Measurements from ENCODE around the gene SOCS7.
A peak's percentile ranks its signal among the peaks of the same experiment; 100 is the strongest.

SOCS7 gene

DNA sequence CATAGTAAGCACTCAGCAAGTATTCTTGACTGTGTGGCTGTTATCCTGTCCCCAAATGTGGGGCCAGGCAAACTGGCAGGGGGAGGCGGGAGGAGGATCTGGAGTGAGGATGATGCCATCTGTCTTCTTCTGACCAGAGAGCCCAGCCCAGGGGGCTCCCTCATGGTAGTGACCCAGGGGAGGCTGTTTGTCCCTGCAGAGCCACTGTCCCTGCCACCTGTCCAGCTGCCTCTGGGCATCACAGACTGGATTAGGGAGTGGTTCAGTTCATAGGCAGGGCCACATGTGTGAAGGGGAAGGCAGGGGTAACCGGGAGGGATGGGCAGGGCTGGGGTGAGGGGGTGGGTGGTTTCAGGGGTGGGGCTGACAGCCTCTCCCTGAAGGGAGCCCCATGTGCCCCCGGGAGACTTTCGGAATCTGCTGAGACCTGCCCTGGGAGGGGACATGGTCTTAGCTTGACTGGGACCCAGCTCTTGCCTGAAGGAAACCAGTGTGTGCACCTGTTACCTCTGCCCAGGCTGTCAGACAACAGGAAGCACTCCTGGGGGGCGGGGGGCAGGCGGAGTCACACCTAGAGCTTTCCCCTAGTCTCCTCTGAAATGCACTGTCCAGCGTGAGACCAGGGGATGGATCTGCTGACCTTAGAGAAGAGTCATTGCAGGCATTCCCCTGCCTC lies 91.8 kb downstream of the SOCS7 start:
- Histone ChIP-seq H3K4ac (ENCODE audit: low read length) (no peak overlapping the region), H2AFZ (ENCODE audit: low read length) (no peak overlapping the region), H2BK15ac (ENCODE audit: low read length) (no peak overlapping the region), H4K8ac (ENCODE audit: low read depth, low read length) (no peak overlapping the region), H3K14ac (ENCODE audit: low read length) (peak overlapping the region; percentile 26), H3K4me2 (ENCODE audit: insufficient read depth, low read length, poor library complexity, severe bottlenecking) (no peak overlapping the region), H2BK12ac (ENCODE audit: low read length) (no peak overlapping the region), H3K4me1 (ENCODE audit: control insufficient read depth in 2 of 2, insufficient read depth in 1 of 2, low read depth in 1 of 2, low read length in 2 of 2) (peaks cover 4 to 9% of the 10 kb centered on the region in 2 donors), H2AK5ac (ENCODE audit: low read depth, low read length) (peak overlapping the region; percentile 91), H3K23ac (ENCODE audit: low read depth, low read length, poor library complexity) (no peak overlapping the region), H3K4me3 (ENCODE audit: low read length in 2 of 2) (no peak overlapping the region), H3K36me3 (replicated peaks in 1 of 2; ENCODE audit: control insufficient read depth in 2 of 2, insufficient read depth in 2 of 2, low read length in 2 of 2) (no peaks in the 10 kb centered on the region), H3K79me1 (ENCODE audit: low read depth, low read length) (no peaks in the 10 kb centered on the region), H3K9me3 (replicated peaks in 1 of 2; ENCODE audit: control insufficient read depth in 2 of 2, insufficient read depth in 1 of 2, low read depth in 1 of 2, low read length in 2 of 2) (no peaks in the 10 kb centered on the region), H3K27ac (replicated peaks; ENCODE audit: low read length) (no peak overlapping the region), H3K18ac (ENCODE audit: low read length) (peak overlapping the region; percentile 11), H4K91ac (ENCODE audit: low read depth, low read length, poor library complexity) (no peak overlapping the region), H3K9ac (ENCODE audit: low read depth, low read length, poor library complexity) (no peak overlapping the region), H2BK120ac (ENCODE audit: low read depth, low read length) (no peak overlapping the region), H2BK5ac (ENCODE audit: low read length) (no peak overlapping the region), H3K27me3 (ENCODE audit: control insufficient read depth in 3 of 3, insufficient read depth in 3 of 3, low read depth in 1 of 3, low read length in 3 of 3) (no peaks in the 10 kb centered on the region)
- WGBS, 2 donors (ENCODE audit: extremely low coverage in 2 of 2, insufficient read length in 2 of 2, insufficient replicate concordance in 1 of 2), result no CpG with 5 or more reads among the region's 7 CpGs
- DNase-seq (ENCODE audit: low spot score), result no peak

DNA sequence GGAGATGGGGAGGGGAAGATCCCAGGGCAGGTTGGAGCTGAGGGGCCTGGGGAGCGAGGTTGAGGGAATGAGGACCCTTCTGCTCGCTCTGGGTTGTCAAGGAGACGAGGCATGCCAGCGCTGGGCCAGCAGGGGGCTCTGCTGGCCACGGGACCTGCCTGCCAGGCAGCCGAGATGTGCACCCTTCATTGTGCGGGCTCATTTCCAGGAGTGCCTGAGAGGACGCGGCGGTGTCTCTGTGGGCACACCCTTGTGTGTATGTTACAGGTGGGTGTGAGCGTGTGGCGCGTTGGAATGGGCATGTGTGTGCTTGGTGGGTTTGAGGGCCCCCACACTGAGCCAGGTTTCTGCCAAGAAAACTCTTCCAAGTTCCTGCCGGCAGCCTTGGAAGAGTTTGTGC lies 92.5 kb downstream of the SOCS7 start:
- H3K27ac ChIP-seq (replicated peaks; ENCODE audit: low read length), result no peak overlapping the region
- H3K4ac ChIP-seq (ENCODE audit: low read length), result no peak overlapping the region
- H3K23ac ChIP-seq (ENCODE audit: low read depth, low read length, poor library complexity), result no peak overlapping the region
- no peak overlapping the region for H2BK15ac ChIP-seq (ENCODE audit: low read length)
- H3K18ac ChIP-seq (ENCODE audit: low read length), result peak overlapping the region; percentile 73
- H3K9ac ChIP-seq (ENCODE audit: low read depth, low read length, poor library complexity), result no peak overlapping the region
- H2AFZ ChIP-seq (ENCODE audit: low read length), result peak overlapping the region; percentile 45
- no peak overlapping the region for H2BK120ac ChIP-seq (ENCODE audit: low read depth, low read length)
- no peak overlapping the region for H3K4me3 ChIP-seq (ENCODE audit: low read length in 2 of 2)
- no peak overlapping the region for H4K91ac ChIP-seq (ENCODE audit: low read depth, low read length, poor library complexity)
- H3K4me1 ChIP-seq (ENCODE audit: control insufficient read depth in 2 of 2, insufficient read depth in 1 of 2, low read depth in 1 of 2, low read length in 2 of 2), result peaks cover 4 to 11% of the 10 kb centered on the region in 2 donors
- no peak overlapping the region for H2BK5ac ChIP-seq (ENCODE audit: low read length)
- peak overlapping the region; percentile 70 for H2AK5ac ChIP-seq (ENCODE audit: low read depth, low read length)
- no peak overlapping the region for H3K14ac ChIP-seq (ENCODE audit: low read length)
- WGBS, 2 donors (ENCODE audit: extremely low coverage in 2 of 2, insufficient read length in 2 of 2, insufficient replicate concordance in 1 of 2), result no CpG with 5 or more reads among the region's 14 CpGs
- H3K9me3 ChIP-seq (replicated peaks in 1 of 2; ENCODE audit: control insufficient read depth in 2 of 2, insufficient read depth in 1 of 2, low read depth in 1 of 2, low read length in 2 of 2), result no peaks in the 10 kb centered on the region
- no peaks in the 10 kb centered on the region for H3K27me3 ChIP-seq (ENCODE audit: control insufficient read depth in 3 of 3, insufficient read depth in 3 of 3, low read depth in 1 of 3, low read length in 3 of 3)
- H2BK12ac ChIP-seq (ENCODE audit: low read length), result no peak overlapping the region
- no peaks in the 10 kb centered on the region for H3K79me1 ChIP-seq (ENCODE audit: low read depth, low read length)
- DNase-seq (ENCODE audit: low spot score), result no peak
- H4K8ac ChIP-seq (ENCODE audit: low read depth, low read length), result no peak overlapping the region
- H3K4me2 ChIP-seq (ENCODE audit: insufficient read depth, low read length, poor library complexity, severe bottlenecking), result no peak overlapping the region
- H3K36me3 ChIP-seq (replicated peaks in 1 of 2; ENCODE audit: control insufficient read depth in 2 of 2, insufficient read depth in 2 of 2, low read length in 2 of 2), result no peaks in the 10 kb centered on the region

DNA sequence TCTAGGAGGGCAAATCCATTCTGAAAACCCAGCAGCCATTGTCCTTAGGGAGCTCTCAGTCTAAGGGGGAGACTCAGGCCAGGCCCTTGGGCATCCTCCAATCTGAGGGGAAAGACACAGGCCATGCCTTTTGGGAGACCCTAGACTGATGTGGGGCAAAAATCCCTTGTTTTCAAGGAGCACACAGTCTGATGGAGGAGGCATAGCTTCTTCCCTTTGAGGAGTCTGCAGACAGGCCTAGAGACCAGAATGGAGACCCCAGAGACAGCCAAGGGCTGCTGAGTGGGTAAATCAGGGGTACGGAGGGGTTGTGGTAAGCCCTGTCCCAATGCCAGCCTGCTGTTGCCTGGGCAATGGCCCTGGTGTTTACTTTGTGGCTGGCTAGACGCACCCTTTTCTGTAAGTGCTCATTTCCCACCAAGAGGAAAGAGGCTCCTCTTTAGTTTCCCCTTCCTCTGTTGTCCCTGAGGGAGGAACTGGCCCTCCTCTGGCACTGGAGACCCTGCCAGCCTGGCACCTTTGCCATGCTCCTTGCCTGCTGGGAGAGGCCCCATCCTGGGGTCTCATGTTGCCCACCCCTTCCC lies 96.0 kb downstream of the SOCS7 start:
- no CpG with 5 or more reads among the region's 2 CpGs for WGBS, 2 donors (ENCODE audit: extremely low coverage in 2 of 2, insufficient read length in 2 of 2, insufficient replicate concordance in 1 of 2)
- H3K79me1 ChIP-seq (ENCODE audit: low read depth, low read length), result no peaks in the 10 kb centered on the region
- H3K27ac ChIP-seq (replicated peaks; ENCODE audit: low read length), result no peak overlapping the region
- H2BK12ac ChIP-seq (ENCODE audit: low read length), result no peak overlapping the region
- no peak overlapping the region for H2BK120ac ChIP-seq (ENCODE audit: low read depth, low read length)
- no peak overlapping the region for H4K8ac ChIP-seq (ENCODE audit: low read depth, low read length)
- H4K91ac ChIP-seq (ENCODE audit: low read depth, low read length, poor library complexity), result peak overlapping the region; percentile 3
- H3K18ac ChIP-seq (ENCODE audit: low read length), result peak overlapping the region; percentile 2
- peak overlapping the region; percentile 95 for H2AK5ac ChIP-seq (ENCODE audit: low read depth, low read length)
- peaks cover 34 to 37% of the 10 kb centered on the region in 2 donors for H3K4me1 ChIP-seq (ENCODE audit: control insufficient read depth in 2 of 2, insufficient read depth in 1 of 2, low read depth in 1 of 2, low read length in 2 of 2)
- no peak overlapping the region for H2BK5ac ChIP-seq (ENCODE audit: low read length)
- H3K9ac ChIP-seq (ENCODE audit: low read depth, low read length, poor library complexity), result no peak overlapping the region
- no peak overlapping the region for H3K4me3 ChIP-seq (ENCODE audit: low read length in 2 of 2)
- no peaks in the 10 kb centered on the region for H3K36me3 ChIP-seq (replicated peaks in 1 of 2; ENCODE audit: control insufficient read depth in 2 of 2, insufficient read depth in 2 of 2, low read length in 2 of 2)
- DNase-seq (ENCODE audit: low spot score), result no peak
- no peak overlapping the region for H2BK15ac ChIP-seq (ENCODE audit: low read length)
- H2AFZ ChIP-seq (ENCODE audit: low read length), result no peak overlapping the region
- H3K9me3 ChIP-seq (replicated peaks in 1 of 2; ENCODE audit: control insufficient read depth in 2 of 2, insufficient read depth in 1 of 2, low read depth in 1 of 2, low read length in 2 of 2), result no peaks in the 10 kb centered on the region
- no peak overlapping the region for H3K14ac ChIP-seq (ENCODE audit: low read length)
- no peak overlapping the region for H3K4me2 ChIP-seq (ENCODE audit: insufficient read depth, low read length, poor library complexity, severe bottlenecking)
- H3K4ac ChIP-seq (ENCODE audit: low read length), result peak overlapping the region; percentile 24
- H3K23ac ChIP-seq (ENCODE audit: low read depth, low read length, poor library complexity), result no peak overlapping the region
- H3K27me3 ChIP-seq (ENCODE audit: control insufficient read depth in 3 of 3, insufficient read depth in 3 of 3, low read depth in 1 of 3, low read length in 3 of 3), result no peaks in the 10 kb centered on the region

DNA sequence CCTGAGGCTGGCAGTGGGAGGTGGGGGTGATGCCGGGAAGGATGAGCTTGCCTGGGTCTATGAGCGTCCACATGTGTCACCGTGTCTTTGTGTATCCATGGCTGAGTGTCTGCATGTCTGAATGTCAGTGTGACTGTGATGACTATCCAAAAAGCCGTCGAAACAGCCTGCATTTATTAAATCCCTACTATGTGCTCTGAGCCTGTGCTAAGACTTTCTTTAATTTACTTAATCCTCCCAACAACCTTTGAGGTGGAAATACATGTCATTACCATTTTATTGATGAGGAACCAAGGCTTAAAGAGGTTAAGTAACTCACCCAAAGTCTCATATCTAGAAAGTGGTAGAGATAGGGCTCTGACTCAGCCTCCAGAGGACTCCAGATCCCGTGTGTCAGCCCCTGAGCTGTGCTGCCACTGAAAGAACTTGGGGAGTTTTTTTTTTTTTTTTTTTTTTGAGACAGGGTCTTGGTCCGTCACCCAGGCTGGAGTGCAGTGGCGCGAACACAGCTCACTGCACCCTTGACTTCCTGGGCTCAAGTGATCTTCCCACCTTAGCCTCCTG lies 96.6 kb downstream of the SOCS7 start:
- Histone ChIP-seq H2BK5ac (ENCODE audit: low read length) (no peak overlapping the region), H2BK120ac (ENCODE audit: low read depth, low read length) (no peak overlapping the region), H3K23ac (ENCODE audit: low read depth, low read length, poor library complexity) (no peak overlapping the region), H3K9ac (ENCODE audit: low read depth, low read length, poor library complexity) (no peak overlapping the region), H3K27ac (replicated peaks; ENCODE audit: low read length) (no peak overlapping the region), H3K9me3 (replicated peaks in 1 of 2; ENCODE audit: control insufficient read depth in 2 of 2, insufficient read depth in 1 of 2, low read depth in 1 of 2, low read length in 2 of 2) (no peaks in the 10 kb centered on the region), H2BK12ac (ENCODE audit: low read length) (no peak overlapping the region), H3K4me1 (ENCODE audit: control insufficient read depth in 2 of 2, insufficient read depth in 1 of 2, low read depth in 1 of 2, low read length in 2 of 2) (peaks cover 39 to 44% of the 10 kb centered on the region in 2 donors), H3K4me3 (ENCODE audit: low read length in 2 of 2) (no peak overlapping the region), H3K79me1 (ENCODE audit: low read depth, low read length) (no peaks in the 10 kb centered on the region), H4K91ac (ENCODE audit: low read depth, low read length, poor library complexity) (peak overlapping the region; percentile 3), H3K27me3 (ENCODE audit: control insufficient read depth in 3 of 3, insufficient read depth in 3 of 3, low read depth in 1 of 3, low read length in 3 of 3) (peaks cover 0 to 3% (median 0%) of the 10 kb centered on the region in 3 experiments), H3K18ac (ENCODE audit: low read length) (peak overlapping the region; percentile 54), H3K4ac (ENCODE audit: low read length) (peak overlapping the region; percentile 24), H2BK15ac (ENCODE audit: low read length) (no peak overlapping the region), H3K14ac (ENCODE audit: low read length) (no peak overlapping the region), H2AK5ac (ENCODE audit: low read depth, low read length) (peak overlapping the region; percentile 95), H4K8ac (ENCODE audit: low read depth, low read length) (no peak overlapping the region), H3K36me3 (replicated peaks in 1 of 2; ENCODE audit: control insufficient read depth in 2 of 2, insufficient read depth in 2 of 2, low read length in 2 of 2) (no peaks in the 10 kb centered on the region), H2AFZ (ENCODE audit: low read length) (no peak overlapping the region), H3K4me2 (ENCODE audit: insufficient read depth, low read length, poor library complexity, severe bottlenecking) (no peak overlapping the region)
- DNase-seq (ENCODE audit: low spot score), result no peak
- no CpG with 5 or more reads among the region's 9 CpGs for WGBS, 2 donors (ENCODE audit: extremely low coverage in 2 of 2, insufficient read length in 2 of 2, insufficient replicate concordance in 1 of 2)

Data from neuronal stem cell (in vitro differentiated cells).